K562 (cell line): ENCODE measurements around the gene ZDHHC19.

ENCODE experiments used
- CEBPB ChIP-seq: fragments of 450-650 bp; IDR thresholded peaks from 2 replicates; pipeline ENCODE4 v1.6.1; 2016; ENCODE audit warnings: missing genetic modification characterization, missing compliant biosample characterization
- CEBPG ChIP-seq, 3 experiments: fragments of 200-800 bp in 1 of 3; sonication (Bioruptor generic) in 1 of 3; sonication (generic) in 1 of 3; formaldehyde crosslinking in 1 of 3; IDR thresholded peaks in 2 of 3; conservative IDR thresholded peaks in 1 of 3; 2 replicates each; pipeline versions ENCODE4 v1.6.1 to v1.8.0; 2016 to 2022; ENCODE audit warnings: missing compliant biosample characterization in 2 of 3, missing genetic modification characterization in 2 of 3, mild to moderate bottlenecking in 1 of 3, missing genetic modification reagents in 1 of 3
- EGR1 ChIP-seq: fragments of 450-650 bp; conservative IDR thresholded peaks from 2 replicates; pipeline ENCODE4 v1.6.1; 2017; ENCODE audit warnings: mild to moderate bottlenecking
- EP300 ChIP-seq: IDR thresholded peaks from 2 replicates; pipeline ENCODE4 v1.6.1; 2012; ENCODE audit warnings: low read length, improper control_type of control experiment
- RAD21 ChIP-seq, 2 experiments: fragments of 250-450 bp in 1 of 2; fragments of 450-650 bp in 1 of 2; sonication (Bioruptor Pico) in 1 of 2; formaldehyde crosslinking in 1 of 2; IDR thresholded peaks in 1 of 2; conservative IDR thresholded peaks in 1 of 2; 2 replicates each; pipeline versions ENCODE4 v1.4.0 to v1.8.0; 2020 to 2022; ENCODE audit warnings: mild to moderate bottlenecking in 2 of 2, moderate library complexity in 1 of 2
- TAF7 ChIP-seq: fragments of 450-650 bp; IDR thresholded peaks from 2 replicates; pipeline ENCODE4 v1.6.1; 2016; ENCODE audit warnings: missing genetic modification characterization, missing compliant biosample characterization
- XRCC4 ChIP-seq: IDR thresholded peaks from one replicate; pipeline ENCODE4 v1.6.1; 2011; ENCODE audit not compliant: insufficient read depth, insufficient read length; ENCODE audit errors: extremely low read depth
- ZNF436 ChIP-seq: fragments of 250-450, 450-650 bp; sonication (Bioruptor Pico); formaldehyde crosslinking; IDR thresholded peaks from 2 replicates; pipeline ENCODE4 v1.7.0; 2020; ENCODE audit warnings: mild to moderate bottlenecking
- TF ChIP-seq, protein P1 (sequence below), 3 experiments: IDR thresholded peaks in 2 of 3; conservative IDR thresholded peaks in 1 of 3; 2 replicates each; pipeline ENCODE4 v1.5.1; 2011 to 2012; ENCODE audit warnings: low read length in 3 of 3, mild to moderate bottlenecking in 3 of 3, control low read depth in 2 of 3, improper control_type of control experiment in 1 of 3, inconsistent platforms in 1 of 3, low read depth in 1 of 3, mixed read lengths in 1 of 3, moderate library complexity in 1 of 3; ENCODE audit not compliant: insufficient read depth in 2 of 3
- TF ChIP-seq, protein P2 (sequence below): sonication (generic); formaldehyde crosslinking; IDR thresholded peaks from 2 replicates; pipeline ENCODE4 v1.5.0; 2020; ENCODE audit warnings: missing genetic modification reagents

GRCh38 chr3:196214783-196215441, 3.7 kb upstream of the ZDHHC19 start:
- no peak for TF ChIP-seq CEBPB (tag)
- no peak for TF ChIP-seq TAF7 (tag)
- TF ChIP-seq EGR1: no peak
- TF ChIP-seq, protein P1, sequence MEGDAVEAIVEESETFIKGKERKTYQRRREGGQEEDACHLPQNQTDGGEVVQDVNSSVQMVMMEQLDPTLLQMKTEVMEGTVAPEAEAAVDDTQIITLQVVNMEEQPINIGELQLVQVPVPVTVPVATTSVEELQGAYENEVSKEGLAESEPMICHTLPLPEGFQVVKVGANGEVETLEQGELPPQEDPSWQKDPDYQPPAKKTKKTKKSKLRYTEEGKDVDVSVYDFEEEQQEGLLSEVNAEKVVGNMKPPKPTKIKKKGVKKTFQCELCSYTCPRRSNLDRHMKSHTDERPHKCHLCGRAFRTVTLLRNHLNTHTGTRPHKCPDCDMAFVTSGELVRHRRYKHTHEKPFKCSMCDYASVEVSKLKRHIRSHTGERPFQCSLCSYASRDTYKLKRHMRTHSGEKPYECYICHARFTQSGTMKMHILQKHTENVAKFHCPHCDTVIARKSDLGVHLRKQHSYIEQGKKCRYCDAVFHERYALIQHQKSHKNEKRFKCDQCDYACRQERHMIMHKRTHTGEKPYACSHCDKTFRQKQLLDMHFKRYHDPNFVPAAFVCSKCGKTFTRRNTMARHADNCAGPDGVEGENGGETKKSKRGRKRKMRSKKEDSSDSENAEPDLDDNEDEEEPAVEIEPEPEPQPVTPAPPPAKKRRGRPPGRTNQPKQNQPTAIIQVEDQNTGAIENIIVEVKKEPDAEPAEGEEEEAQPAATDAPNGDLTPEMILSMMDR (IDR thresholded peaks at IDR 0.05 in 2 of 3, conservative IDR thresholded peaks at IDR 0.05 in 1 of 3; ENCODE audit: insufficient read depth in 2 of 3, low read depth in 1 of 3, low read length in 3 of 3): no peak
- TF ChIP-seq XRCC4: no peak
- TF ChIP-seq RAD21 (CRISPR knock-in tag; conservative IDR thresholded peaks at IDR 0.05 in 1 of 2, IDR thresholded peaks at IDR 0.05 in 1 of 2): no peak
- TF ChIP-seq, protein P2, sequence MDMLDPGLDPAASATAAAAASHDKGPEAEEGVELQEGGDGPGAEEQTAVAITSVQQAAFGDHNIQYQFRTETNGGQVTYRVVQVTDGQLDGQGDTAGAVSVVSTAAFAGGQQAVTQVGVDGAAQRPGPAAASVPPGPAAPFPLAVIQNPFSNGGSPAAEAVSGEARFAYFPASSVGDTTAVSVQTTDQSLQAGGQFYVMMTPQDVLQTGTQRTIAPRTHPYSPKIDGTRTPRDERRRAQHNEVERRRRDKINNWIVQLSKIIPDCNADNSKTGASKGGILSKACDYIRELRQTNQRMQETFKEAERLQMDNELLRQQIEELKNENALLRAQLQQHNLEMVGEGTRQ: no peak
- no peak for TF ChIP-seq ZNF436 (CRISPR knock-in tag)
- no peak for TF ChIP-seq CEBPG (CRISPR knock-in tag; IDR thresholded peaks at IDR 0.05)
- TF ChIP-seq CEBPG (tag; conservative IDR thresholded peaks at IDR 0.05 in 1 of 2, IDR thresholded peaks at IDR 0.05 in 1 of 2): no peak
- no peak for TF ChIP-seq EP300
